NK-92 (cell line): Measurements from ENCODE around the gene PAEP.
"Not testable (repeated sequence)": the region's sequence is repeated elsewhere in the genome, so short reads cannot be mapped to it uniquely, and the experiment has no call there.

Experiments
- DNase-seq: peaks from one replicate; lab custom pipeline; 2025; ENCODE audit not compliant: unreplicated experiment; lab: John Stamatoyannopoulos, UW

The PAEP gene

GRCh38 chr9:135525241-135526088, 36.1 kb upstream of the PAEP start:
- no peak for DNase-seq

GRCh38 chr9:135526089-135526729, 35.3 kb upstream of the PAEP start:
- no peak for DNase-seq

- DNase-seq, result no peak
Measured at GRCh38 chr9:135526730-135527571, 34.6 kb upstream of the PAEP start.

GRCh38 chr9:135528842-135529435, 32.6 kb upstream of the PAEP start:
- not testable (repeated sequence) for DNase-seq

GRCh38 chr9:135530146-135530545, 31.4 kb upstream of the PAEP start:
- no peak for DNase-seq

GRCh38 chr9:135531096-135531495, 30.5 kb upstream of the PAEP start:
- DNase-seq, result no peak

- DNase-seq, result no peak
Measured at GRCh38 chr9:135533113-135533512, 28.4 kb upstream of the PAEP start.

GRCh38 chr9:135533674-135534073, 27.9 kb upstream of the PAEP start:
- no peak for DNase-seq

- DNase-seq, result not testable (repeated sequence)
Measured at GRCh38 chr9:135534192-135534711, 27.3 kb upstream of the PAEP start.

- DNase-seq, result not testable (repeated sequence)
Measured at GRCh38 chr9:135534826-135535225, 26.7 kb upstream of the PAEP start.

- DNase-seq, result not testable (repeated sequence)
Measured at GRCh38 chr9:135535631-135536030, 25.9 kb upstream of the PAEP start.

- no peak for DNase-seq
Measured at GRCh38 chr9:135536216-135536615, 25.3 kb upstream of the PAEP start.

- DNase-seq, result not testable (repeated sequence)
Measured at GRCh38 chr9:135543262-135543894, 18.2 kb upstream of the PAEP start.

GRCh38 chr9:135544981-135545635, 16.4 kb upstream of the PAEP start:
- no peak for DNase-seq

- not testable (repeated sequence) for DNase-seq
Measured at GRCh38 chr9:135545646-135546176, 15.8 kb upstream of the PAEP start, which contains the start of gene OBP2A. TSS of gene OBP2A (plus strand) at chr9:135546126. CDS start at chr9:135546181, 55 bp downstream.

- not testable (repeated sequence) for DNase-seq
Measured at GRCh38 chr9:135546792-135547617, 14.6 kb upstream of the PAEP start.

- DNase-seq, result no peak
Measured at GRCh38 chr9:135547756-135548736, 13.5 kb upstream of the PAEP start.
